ENCODE data around the gene NEK6.
A peak's percentile ranks its signal among the peaks of the same experiment; 100 is the strongest.

Gene NEK6

GRCh38 chr9:124259158-124259808 lies 1.5 kb downstream of the NEK6 start:
- no CpG with 5 or more reads among the region's 19 CpGs for WGBS (ENCODE audit: extremely low coverage, insufficient coverage, insufficient read length)

DNA sequence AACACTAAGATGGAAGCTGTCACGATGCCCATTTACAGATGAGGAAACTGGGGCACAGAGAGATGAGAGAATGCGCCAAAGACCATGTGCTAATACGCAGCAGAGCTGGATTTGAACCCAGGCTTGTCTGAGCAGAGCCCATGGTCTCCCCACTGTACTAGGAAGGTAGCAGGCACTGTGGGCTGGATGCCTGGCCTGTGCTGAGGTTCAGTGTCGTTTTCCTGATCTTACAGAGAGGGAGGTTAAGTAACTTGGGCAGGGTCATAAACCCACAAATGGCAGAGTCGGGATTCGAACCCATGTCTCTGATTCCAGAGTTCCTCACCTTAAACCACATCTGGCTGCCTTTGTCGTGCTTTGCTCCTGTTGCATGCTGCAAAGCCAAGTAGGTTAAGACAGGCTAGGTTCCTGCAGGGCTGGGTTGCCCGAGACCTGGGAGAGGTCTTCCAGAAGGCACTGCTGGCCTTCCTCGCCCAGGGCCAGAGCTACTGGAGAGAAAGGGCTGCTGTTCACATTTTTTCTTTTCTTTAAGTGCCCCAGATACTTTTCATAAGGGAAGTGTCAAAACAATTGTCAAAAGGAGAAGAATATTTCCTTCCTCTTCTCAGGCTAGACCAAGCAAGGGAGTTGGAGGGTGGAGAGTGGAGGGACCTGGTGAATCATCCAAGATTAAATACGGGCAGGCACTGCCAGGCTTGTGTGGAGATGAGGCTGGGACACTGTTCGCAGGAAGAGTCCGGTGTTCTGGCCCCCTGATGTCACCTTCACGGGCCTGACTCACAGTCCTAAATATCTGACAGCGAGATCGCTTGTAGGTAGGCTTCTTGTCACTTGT lies 3.2 kb downstream of the NEK6 start:
- Histone ChIP-seq H2AFZ (ENCODE audit: insufficient read depth, low read length, poor library complexity) (no peak overlapping the region), H3K18ac (ENCODE audit: low read length) (peak overlapping the region; percentile 76), H4K91ac (ENCODE audit: low read depth, low read length) (peak overlapping the region; percentile 0), H3K27ac (ENCODE audit: low read depth, low read length) (no peak overlapping the region), H4K8ac (ENCODE audit: low read depth, low read length) (peak overlapping the region; percentile 43), H2BK5ac (ENCODE audit: low read depth, low read length, poor library complexity) (no peak overlapping the region), H3K9ac (ENCODE audit: low read length) (no peak overlapping the region), H3K79me2 (ENCODE audit: control insufficient read depth, insufficient read depth, low read length, poor library complexity) (peaks cover 35% of the 10 kb centered on the region), H3K36me3 (ENCODE audit: control insufficient read depth in 1 of 2, insufficient read depth in 2 of 2, low read length in 2 of 2) (peaks cover 9 to 12% of the 10 kb centered on the region in 2 experiments), H3K27me3 (ENCODE audit: insufficient read depth, low read length) (no peaks in the 10 kb centered on the region), H3K23ac (ENCODE audit: low read length) (no peak overlapping the region), H3K79me1 (ENCODE audit: low read length) (peaks cover 25% of the 10 kb centered on the region), H4K12ac (ENCODE audit: low read depth, low read length) (no peak overlapping the region), H2BK120ac (ENCODE audit: insufficient read depth, low read length, poor library complexity) (no peak overlapping the region), H3K4me1 (ENCODE audit: control insufficient read depth in 1 of 2, insufficient read depth in 2 of 2, low read length in 2 of 2) (peaks cover 39 to 48% of the 10 kb centered on the region in 2 experiments), H3K4ac (ENCODE audit: low read depth, low read length) (peak overlapping the region; percentile 97), H2BK12ac (ENCODE audit: low read length) (peak overlapping the region; percentile 3), H3K4me3 (ENCODE audit: low read depth, low read length) (no peak overlapping the region), H3K14ac (ENCODE audit: low read length) (peak overlapping the region; percentile 3), H2AK5ac (ENCODE audit: low read length) (no peak overlapping the region), H3K9me3 (ENCODE audit: insufficient read depth, low read depth, low read length) (no peaks in the 10 kb centered on the region), H3K4me2 (ENCODE audit: low read length) (no peak overlapping the region)
- DNase-seq: peak; percentile 87 to 90
- WGBS (ENCODE audit: extremely low coverage, insufficient coverage, insufficient read length): no CpG with 5 or more reads among the region's 15 CpGs

More at GRCh38 chr9:124259158-124259808, 1.5 kb downstream of the NEK6 start:
- H4K8ac ChIP-seq (ENCODE audit: low read depth, low read length): no peak overlapping the region
- peak overlapping the region; percentile 95 for H3K4ac ChIP-seq (ENCODE audit: low read depth, low read length)
- H2BK12ac ChIP-seq (ENCODE audit: low read length): no peak overlapping the region
- H3K9ac ChIP-seq (ENCODE audit: low read length): no peak overlapping the region
- peaks cover 27% of the 10 kb centered on the region for H3K79me1 ChIP-seq (ENCODE audit: low read length)
- no peak overlapping the region for H4K12ac ChIP-seq (ENCODE audit: low read depth, low read length)
- no peak overlapping the region for H3K18ac ChIP-seq (ENCODE audit: low read length)
- no peak overlapping the region for H3K23ac ChIP-seq (ENCODE audit: low read length)
- no peak overlapping the region for H2AFZ ChIP-seq (ENCODE audit: insufficient read depth, low read length, poor library complexity)
- peak overlapping the region; percentile 90 for H2BK5ac ChIP-seq (ENCODE audit: low read depth, low read length, poor library complexity)
- H4K91ac ChIP-seq (ENCODE audit: low read depth, low read length): peak overlapping the region; percentile 90
- H3K27me3 ChIP-seq (ENCODE audit: insufficient read depth, low read length): no peaks in the 10 kb centered on the region
- H3K4me2 ChIP-seq (ENCODE audit: low read length): peak overlapping the region; percentile 81
- peak overlapping the region; percentile 81 for H3K4me3 ChIP-seq (ENCODE audit: low read depth, low read length)
- no peak overlapping the region for H2AK5ac ChIP-seq (ENCODE audit: low read length)
- peak overlapping the region; percentile 93 for H3K27ac ChIP-seq (ENCODE audit: low read depth, low read length)
- peaks cover 30% of the 10 kb centered on the region for H3K79me2 ChIP-seq (ENCODE audit: control insufficient read depth, insufficient read depth, low read length, poor library complexity)
- H2BK120ac ChIP-seq (ENCODE audit: insufficient read depth, low read length, poor library complexity): peak overlapping the region; percentile 83
- peak in 1 of 2 donors; percentile 57 for DNase-seq
- H3K9me3 ChIP-seq (ENCODE audit: insufficient read depth, low read depth, low read length): no peaks in the 10 kb centered on the region
- H3K36me3 ChIP-seq (ENCODE audit: control insufficient read depth in 1 of 2, insufficient read depth in 2 of 2, low read length in 2 of 2): peaks cover 8 to 9% of the 10 kb centered on the region in 2 experiments
- peaks cover 45 to 54% of the 10 kb centered on the region in 2 experiments for H3K4me1 ChIP-seq (ENCODE audit: control insufficient read depth in 1 of 2, insufficient read depth in 2 of 2, low read length in 2 of 2)
- peak overlapping the region; percentile 15 for H3K14ac ChIP-seq (ENCODE audit: low read length)

- Histone ChIP-seq H3K79me2 (ENCODE audit: control insufficient read depth, insufficient read depth, low read length, poor library complexity) (peaks cover 35% of the 10 kb centered on the region), H3K4me3 (ENCODE audit: low read depth, low read length) (no peak overlapping the region), H2AFZ (ENCODE audit: insufficient read depth, low read length, poor library complexity) (no peak overlapping the region), H3K36me3 (ENCODE audit: control insufficient read depth in 1 of 2, insufficient read depth in 2 of 2, low read length in 2 of 2) (peaks cover 9 to 12% of the 10 kb centered on the region in 2 experiments), H2AK5ac (ENCODE audit: low read length) (no peak overlapping the region), H2BK120ac (ENCODE audit: insufficient read depth, low read length, poor library complexity) (peak overlapping the region; percentile 40), H3K27ac (ENCODE audit: low read depth, low read length) (peak overlapping the region; percentile 65), H3K14ac (ENCODE audit: low read length) (peak overlapping the region; percentile 37), H4K8ac (ENCODE audit: low read depth, low read length) (no peak overlapping the region), H2BK5ac (ENCODE audit: low read depth, low read length, poor library complexity) (no peak overlapping the region), H4K91ac (ENCODE audit: low read depth, low read length) (peak overlapping the region; percentile 10), H3K79me1 (ENCODE audit: low read length) (peaks cover 23% of the 10 kb centered on the region), H3K9ac (ENCODE audit: low read length) (no peak overlapping the region), H3K4ac (ENCODE audit: low read depth, low read length) (peak overlapping the region; percentile 61), H3K4me2 (ENCODE audit: low read length) (peak overlapping the region; percentile 42), H3K23ac (ENCODE audit: low read length) (no peak overlapping the region), H4K12ac (ENCODE audit: low read depth, low read length) (no peak overlapping the region), H3K4me1 (ENCODE audit: control insufficient read depth in 1 of 2, insufficient read depth in 2 of 2, low read length in 2 of 2) (peaks cover 36 to 49% of the 10 kb centered on the region in 2 experiments), H3K9me3 (ENCODE audit: insufficient read depth, low read depth, low read length) (no peaks in the 10 kb centered on the region), H2BK12ac (ENCODE audit: low read length) (peak overlapping the region; percentile 47), H3K18ac (ENCODE audit: low read length) (no peak overlapping the region), H3K27me3 (ENCODE audit: insufficient read depth, low read length) (no peaks in the 10 kb centered on the region)
- WGBS (ENCODE audit: extremely low coverage, insufficient coverage, insufficient read length): no CpG with 5 or more reads among the region's 13 CpGs
- no peak for DNase-seq
Observed at GRCh38 chr9:124261736-124262648, 4.2 kb downstream of the NEK6 start.

DNA sequence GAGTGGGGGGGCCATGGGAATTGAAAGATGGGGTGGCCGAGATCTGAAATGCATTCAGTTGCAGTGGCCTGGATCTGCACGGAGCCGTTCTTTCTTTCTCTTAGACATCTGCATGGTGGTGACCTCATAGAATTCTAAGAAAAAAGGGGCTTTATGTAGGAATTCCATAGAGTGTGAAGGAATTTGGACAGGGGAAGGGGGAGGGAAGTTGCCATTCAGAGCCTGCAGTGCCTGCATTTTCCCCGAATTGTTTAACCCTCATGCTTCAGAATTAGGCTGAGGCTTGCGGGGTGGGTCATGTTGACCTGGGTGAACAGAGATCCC lies 4.9 kb downstream of the NEK6 start:
- Histone ChIP-seq H3K14ac (ENCODE audit: low read length) (peak overlapping the region; percentile 37), H2AK5ac (ENCODE audit: low read length) (no peak overlapping the region), H3K27me3 (ENCODE audit: insufficient read depth, low read length) (no peaks in the 10 kb centered on the region), H2BK12ac (ENCODE audit: low read length) (peak overlapping the region; percentile 47), H4K8ac (ENCODE audit: low read depth, low read length) (no peak overlapping the region), H3K9ac (ENCODE audit: low read length) (no peak overlapping the region), H3K36me3 (ENCODE audit: control insufficient read depth in 1 of 2, insufficient read depth in 2 of 2, low read length in 2 of 2) (peaks cover 9 to 12% of the 10 kb centered on the region in 2 experiments), H2BK5ac (ENCODE audit: low read depth, low read length, poor library complexity) (no peak overlapping the region), H3K4me2 (ENCODE audit: low read length) (peak overlapping the region; percentile 42), H3K18ac (ENCODE audit: low read length) (no peak overlapping the region), H4K91ac (ENCODE audit: low read depth, low read length) (peak overlapping the region; percentile 10), H4K12ac (ENCODE audit: low read depth, low read length) (no peak overlapping the region), H2AFZ (ENCODE audit: insufficient read depth, low read length, poor library complexity) (no peak overlapping the region), H3K4me3 (ENCODE audit: low read depth, low read length) (no peak overlapping the region), H3K27ac (ENCODE audit: low read depth, low read length) (peak overlapping the region; percentile 65), H2BK120ac (ENCODE audit: insufficient read depth, low read length, poor library complexity) (no peak overlapping the region), H3K23ac (ENCODE audit: low read length) (no peak overlapping the region), H3K79me2 (ENCODE audit: control insufficient read depth, insufficient read depth, low read length, poor library complexity) (peaks cover 36% of the 10 kb centered on the region), H3K4ac (ENCODE audit: low read depth, low read length) (peak overlapping the region; percentile 61), H3K79me1 (ENCODE audit: low read length) (peaks cover 19% of the 10 kb centered on the region), H3K9me3 (ENCODE audit: insufficient read depth, low read depth, low read length) (no peaks in the 10 kb centered on the region), H3K4me1 (ENCODE audit: control insufficient read depth in 1 of 2, insufficient read depth in 2 of 2, low read length in 2 of 2) (peaks cover 41 to 49% of the 10 kb centered on the region in 2 experiments)
- no peak for DNase-seq
- no CpG with 5 or more reads among the region's 5 CpGs for WGBS (ENCODE audit: extremely low coverage, insufficient coverage, insufficient read length)

Data from trophoblast cell (in vitro differentiated cells and primary cell).